GM23338 (cell line): Measurements from ENCODE around the gene HIGD1B. TPM values are rescaled to one million over a fixed set of nuclear protein-coding genes. Genes with fewer than 3 reads are reported as not detected.

Source experiments
- ATAC-seq: fragments of 200-7000 bp; cut with Tn5 transposase; 3 replicates; pipeline ENCODE4 v1.9.1; 2020
- DNase-seq: peaks from one replicate; pipeline ENCODE4 v3.0.0-alpha.2; 2015; ENCODE audit warnings: low spot score
- H2AFZ ChIP-seq: fragments of 200-600 bp; sonication (generic); 2 replicates; pipeline ENCODE4 v1.8.0; 2016; ENCODE audit warnings: antibody characterized with exemption, mild to moderate bottlenecking, moderate library complexity
- H3F3A ChIP-seq: fragments of 200-600 bp; sonication (generic); replicated peaks from 2 replicates; pipeline ENCODE4 v1.8.0; 2017; ENCODE audit warnings: antibody characterized with exemption, mixed run types, low read depth
- H3K27ac ChIP-seq: fragments of 200-600 bp; sonication (generic); 2 replicates; pipeline ENCODE4 v1.6.1; 2016; ENCODE audit warnings: low read depth
- H3K27me3 ChIP-seq: fragments of 200-600 bp; sonication (generic); 2 replicates; pipeline ENCODE4 v1.8.0; 2016; ENCODE audit warnings: mild to moderate bottlenecking, mixed run types, moderate library complexity; ENCODE audit not compliant: insufficient read depth
- H3K36me3 ChIP-seq: fragments of 200-600 bp; sonication (generic); 2 replicates; pipeline ENCODE4 v1.8.0; 2016; ENCODE audit warnings: mild to moderate bottlenecking; ENCODE audit not compliant: insufficient read depth
- H3K4me1 ChIP-seq: fragments of 200-600 bp; sonication (generic); 2 replicates; pipeline ENCODE4 v1.8.0; 2016; ENCODE audit warnings: mild to moderate bottlenecking, moderate library complexity; ENCODE audit not compliant: insufficient read depth
- H3K4me2 ChIP-seq: fragments of 200-600 bp; sonication (generic); 2 replicates; pipeline ENCODE4 v1.7.1; 2017; ENCODE audit warnings: mixed run types
- H3K4me3 ChIP-seq: fragments of 200-600 bp; sonication (generic); 2 replicates; pipeline ENCODE4 v1.6.1; 2016; ENCODE audit warnings: mixed run types
- H3K79me2 ChIP-seq: fragments of 200-600 bp; sonication (generic); replicated peaks from 2 replicates; pipeline ENCODE4 v1.8.0; 2017; ENCODE audit warnings: mild to moderate bottlenecking; ENCODE audit not compliant: insufficient read depth
- H3K9me2 ChIP-seq: fragments of 200-600 bp; sonication (generic); 2 replicates; pipeline ENCODE4 v1.8.0; 2017; ENCODE audit not compliant: insufficient read depth
- H4K20me1 ChIP-seq: fragments of 200-600 bp; sonication (generic); replicated peaks from 2 replicates; pipeline ENCODE4 v1.8.0; 2017; ENCODE audit warnings: mild to moderate bottlenecking; ENCODE audit not compliant: insufficient read depth
- H3K27ac Mint-ChIP-seq: 2 replicates; pipeline ENCODE4 v1.8.0; 2020; ENCODE audit warnings: inconsistent platforms, mild to moderate bottlenecking, moderate library complexity, mixed read lengths
- H3K27me3 Mint-ChIP-seq: 3 replicates; pipeline ENCODE4 v1.8.0; 2022; ENCODE audit warnings: low read depth, mild to moderate bottlenecking, moderate library complexity, mixed read lengths, inconsistent platforms; ENCODE audit not compliant: insufficient read depth, poor library complexity
- H3K36me3 Mint-ChIP-seq: 3 replicates; pipeline ENCODE4 v1.8.0; 2021; ENCODE audit warnings: low read depth, mild to moderate bottlenecking, inconsistent platforms, moderate library complexity, mixed read lengths
- H3K4me1 Mint-ChIP-seq: 3 replicates; pipeline ENCODE4 v1.8.0; 2020; ENCODE audit warnings: mild to moderate bottlenecking, inconsistent platforms, mixed read lengths
- H3K4me3 Mint-ChIP-seq: 3 replicates; pipeline ENCODE4 v1.8.0; 2021; ENCODE audit warnings: moderate library complexity, mild to moderate bottlenecking, inconsistent platforms, mixed read lengths
- H3K9me3 Mint-ChIP-seq: 3 replicates; pipeline ENCODE4 v1.8.0; 2020; ENCODE audit warnings: moderate library complexity, mild to moderate bottlenecking, inconsistent platforms, mixed read lengths
- CREB1 ChIP-seq: fragments of 250-450 bp; sonication (Bioruptor Pico); IDR thresholded peaks from 2 replicates; pipeline ENCODE4 v1.5.0; 2020; ENCODE audit warnings: low read depth, mild to moderate bottlenecking, moderate library complexity
- EZH2 ChIP-seq: fragments of 200-600 bp; sonication (generic); IDR thresholded peaks from one replicate; pipeline ENCODE4 v1.8.0; 2017; ENCODE audit warnings: antibody characterized with exemption, mild to moderate bottlenecking, low read depth; ENCODE audit not compliant: unreplicated experiment
- ZNF462 ChIP-seq: fragments of 250-450 bp; sonication (Bioruptor Pico); IDR thresholded peaks from 2 replicates; pipeline ENCODE4 v1.5.0; 2020; ENCODE audit warnings: mild to moderate bottlenecking, moderate library complexity
- polyA plus RNA-seq: library from polyadenylated mRNA; unstranded; fragments of >200 nt; fragmentation: Nextera tagmentation; extraction: Ambion mirVana; gene quantifications from 2 replicates; pipeline ENCODE4 v1.2.1, GENCODE V29; 2016
- total RNA-seq: library from RNA; depleted of rRNA; stranded (reverse); fragments of >200 nt; shearing (Covaris generic); gene quantifications from 2 replicates; pipeline ENCODE4 v1.2.3, GENCODE V29; 2014

The HIGD1B gene
- total and polyA plus RNA-seq, 2 experiments from 2014 or later: not detected

GRCh38 chr17:44864831-44865230, 17.1 kb downstream of the HIGD1B start:
- Mint-ChIP-seq H3K36me3 (peaks cover 72% of the 10 kb centered on the region), H3K9me3 (no peaks in the 10 kb centered on the region)

More at GRCh38 chr17:44864831-44865230, 17.1 kb downstream of the HIGD1B start:
- Histone ChIP-seq H3K4me1 (no peaks in the 10 kb centered on the region), H3K27ac (no peak overlapping the region), H4K20me1 (peaks cover 13% of the 10 kb centered on the region), H3K79me2 (no peaks in the 10 kb centered on the region), H3K9me2 (no peaks in the 10 kb centered on the region), H3K36me3 (peaks cover 40% of the 10 kb centered on the region), H3F3A (peaks cover 22% of the 10 kb centered on the region), H3K4me2 (no peak overlapping the region), H3K27me3 (no peaks in the 10 kb centered on the region), H3K4me3 (no peak overlapping the region), H2AFZ (no peak overlapping the region)
- no peak for DNase-seq
- Mint-ChIP-seq H3K27ac (no peak overlapping the region), H3K27me3 (peaks cover 2% of the 10 kb centered on the region), H3K4me3 (no peak overlapping the region), H3K4me1 (no peaks in the 10 kb centered on the region)
- no peak for TF ChIP-seq ZNF462 (CRISPR knock-in tag)
- no peak for TF ChIP-seq EZH2
- no peak for TF ChIP-seq CREB1 (CRISPR knock-in tag)
- no peak for ATAC-seq
